Ramos (cell line): Measurements from ENCODE around the gene PPT1.

Experiments used
- in situ Hi-C: fragments of 300-500 bp; cut with MboI; formaldehyde crosslinking; loops from one replicate; pipeline ENCODE4 v1.14.3; 2022; ENCODE audit warnings: low sequenced_read_pairs; ENCODE audit not compliant: unreplicated experiment

Gene PPT1

DNA sequence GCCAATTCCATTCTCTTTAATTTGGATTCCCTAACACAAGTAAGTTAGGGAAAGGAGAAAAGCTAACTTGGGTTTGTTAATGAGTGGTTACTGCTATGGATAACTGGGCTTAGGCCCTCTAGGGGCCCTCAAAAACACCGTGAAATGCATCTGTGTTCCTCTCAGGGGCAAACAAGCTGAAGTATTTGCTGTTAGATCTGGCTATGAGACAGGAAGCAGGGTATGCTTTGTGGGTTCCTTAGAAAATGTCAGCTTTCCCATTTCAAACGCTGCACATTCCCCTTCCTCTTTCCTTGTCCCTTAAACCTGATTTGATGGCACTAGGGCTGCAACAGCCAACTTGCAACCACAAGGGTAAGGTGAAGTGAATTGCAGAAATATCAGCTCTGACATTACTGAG, 62.2 kb downstream of the PPT1 start:
- in situ Hi-C loops, result loop anchor here (5.0 to 10.0 kb wide), 2 partner anchors 113 to 220 kb away; no protein-coding TSS in a partner anchor

DNA sequence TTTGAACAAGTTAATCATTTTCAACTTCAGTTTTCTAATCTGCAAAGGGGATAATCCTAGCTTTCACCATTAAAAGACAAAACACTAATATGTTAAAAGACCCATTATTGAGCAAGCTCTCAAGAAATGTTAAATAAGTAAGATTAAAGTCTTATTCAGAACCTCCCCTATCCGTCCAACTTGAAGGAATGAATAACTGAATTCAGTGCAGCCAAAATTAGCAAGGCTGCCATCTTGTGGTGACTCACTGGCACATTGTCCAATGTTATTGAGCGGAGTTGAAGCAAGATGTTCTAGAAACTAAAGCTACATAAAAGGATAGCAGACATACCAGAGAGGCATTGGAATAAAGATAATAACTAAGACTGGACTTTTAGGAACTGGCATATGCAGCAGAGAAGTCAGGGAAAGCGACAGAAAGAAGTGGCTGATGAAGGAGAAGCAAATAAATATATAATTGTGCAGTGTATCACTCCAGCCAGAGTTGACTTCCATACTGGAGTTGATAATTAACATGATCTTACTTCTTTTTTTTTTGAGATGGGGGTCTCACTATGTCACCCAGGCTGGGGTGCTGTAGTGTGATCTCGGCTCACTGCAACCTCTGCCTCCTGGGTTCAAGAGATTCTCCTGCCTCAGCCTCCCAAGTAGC, 64.7 kb downstream of the PPT1 start:
- in situ Hi-C loops, result loop anchor here (10.0 kb wide), 1 partner anchor 218 kb away; no protein-coding TSS in a partner anchor

DNA sequence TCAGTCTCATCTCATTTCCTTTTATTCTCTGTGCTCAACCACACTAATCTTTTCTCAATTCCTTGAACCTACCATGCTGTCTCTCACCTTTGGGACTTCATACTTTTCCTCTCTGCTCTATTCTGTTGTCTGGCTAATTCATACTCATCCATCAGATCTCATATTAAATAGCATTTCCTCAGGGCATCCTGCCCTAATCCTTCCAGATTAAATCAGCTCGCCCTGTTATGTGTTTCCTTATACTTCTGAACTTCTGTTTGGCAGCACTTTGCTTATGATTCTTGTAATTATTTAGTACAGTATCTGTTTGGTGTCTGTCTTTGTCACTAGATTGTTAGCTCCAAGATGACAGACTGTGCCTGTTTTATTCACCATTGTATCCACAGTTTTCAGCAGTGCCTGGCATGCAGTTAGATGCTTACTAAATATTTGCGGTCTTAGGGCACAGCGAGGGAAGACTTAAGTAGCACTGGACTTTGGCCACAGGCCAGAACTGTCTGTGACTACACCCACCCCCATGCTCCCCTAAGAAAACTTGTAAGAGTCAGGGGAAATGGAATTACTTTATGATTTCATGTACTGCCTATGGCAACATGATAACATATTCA, 66.4 kb downstream of the PPT1 start:
- in situ Hi-C loops, result loop anchor here (10.0 kb wide), 1 partner anchor 216 kb away; no protein-coding TSS in a partner anchor

DNA sequence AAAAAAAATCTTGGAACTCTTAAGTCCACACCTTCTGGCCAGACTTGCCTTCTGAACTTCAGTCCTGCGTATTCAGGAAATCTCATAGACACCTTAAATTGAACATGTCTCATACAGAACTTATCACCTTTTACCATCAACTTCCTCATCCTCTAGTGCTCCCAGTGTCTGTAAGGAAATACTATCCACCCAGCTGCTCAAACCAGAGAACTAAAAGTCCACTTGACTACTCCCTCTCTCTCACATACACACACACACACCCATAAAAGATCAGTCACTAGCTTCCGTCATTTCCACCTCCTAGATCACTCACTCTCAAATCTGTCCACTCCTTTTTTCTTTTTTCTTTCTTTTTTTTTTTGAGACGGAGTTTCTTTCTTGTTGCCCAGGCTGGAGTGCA, 67.4 kb downstream of the PPT1 start:
- in situ Hi-C loops, result loop anchor here (10.0 kb wide), 1 partner anchor 215 kb away; no protein-coding TSS in a partner anchor

DNA sequence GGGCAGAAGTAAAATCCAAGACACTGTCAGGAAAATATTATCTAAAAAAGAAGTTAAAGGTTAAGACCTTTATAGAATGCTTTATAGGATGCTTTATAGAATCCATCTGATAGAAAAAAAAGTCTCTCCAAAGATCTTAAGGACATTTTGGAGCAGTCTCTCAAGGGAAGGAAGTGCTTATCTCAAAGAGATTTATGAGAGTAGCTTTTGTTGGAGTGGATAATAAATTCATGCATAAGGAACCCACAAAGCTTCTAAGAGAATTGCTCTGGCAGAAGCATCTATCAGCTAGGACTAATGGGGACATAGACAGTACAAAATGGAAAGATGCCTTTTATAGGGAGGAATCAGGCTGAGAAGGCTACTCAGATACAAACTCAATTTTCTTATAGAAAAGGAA, 69.4 kb downstream of the PPT1 start:
- in situ Hi-C loops, result no loop called here

DNA sequence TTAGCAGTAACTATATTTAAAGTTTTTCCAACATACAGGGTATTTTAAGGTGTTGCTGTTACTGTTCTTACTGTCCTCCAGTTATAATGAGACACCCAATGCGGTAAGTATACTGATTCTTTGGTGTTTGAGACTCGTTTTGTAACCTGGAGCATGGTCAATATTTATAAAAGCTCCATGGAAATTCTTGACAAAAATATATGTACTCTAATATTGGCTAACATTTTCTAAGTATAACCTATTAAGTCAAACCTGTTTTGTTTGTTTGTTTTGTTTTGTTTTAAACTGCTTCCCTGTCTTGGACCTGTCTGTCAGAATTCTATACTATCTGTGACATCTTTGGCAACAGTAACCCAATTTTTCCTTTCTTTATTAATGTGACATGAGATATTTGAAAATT, 72.4 kb downstream of the PPT1 start:
- in situ Hi-C loops, result no loop called here

DNA sequence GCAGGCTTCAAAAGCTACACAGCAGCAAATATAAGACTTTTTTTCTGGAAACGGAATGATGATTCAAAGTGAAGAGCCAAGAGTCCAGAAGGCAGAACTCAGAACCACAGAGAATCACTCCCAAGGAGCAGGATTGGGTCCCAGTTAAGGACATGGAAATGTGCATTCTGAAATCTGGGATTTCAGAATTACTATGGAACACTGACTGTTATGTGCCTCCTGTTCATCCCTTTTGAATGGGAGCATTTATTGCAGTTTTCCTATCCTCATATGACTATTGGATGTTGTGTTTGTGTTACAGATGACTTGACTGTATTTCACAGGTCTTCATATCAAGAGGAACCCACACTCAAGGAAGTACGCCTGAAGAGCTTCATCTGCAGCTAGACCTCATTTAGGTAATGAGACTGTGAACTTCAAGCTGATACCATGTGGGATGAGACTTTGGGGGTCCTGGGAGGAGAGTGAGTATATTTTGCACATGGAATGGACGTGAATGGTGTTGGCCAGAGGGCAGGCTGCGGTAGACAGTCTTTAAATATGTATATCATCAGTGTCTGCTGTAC, 73.6 kb downstream of the PPT1 start:
- in situ Hi-C loops, result no loop called here
